A549 treated with CORT108297 at 1 μM for 4 hours (cell line): ENCODE measurements around the gene BIRC5. TPM values are rescaled to one million over a fixed set of nuclear protein-coding genes. Genes with fewer than 3 reads are reported as not detected.

ENCODE experiments used
- total RNA-seq: library from RNA; stranded (reverse); fragments of 200-300 nt; extraction: Qiagen RNA extraction; gene quantifications from 5 replicates; pipeline ENCODE4 v1.2.3, GENCODE V29; 2022

BIRC5 gene
- 100 to 110 TPM (median 107 TPM) in 5 replicates for total RNA-seq

DNA sequence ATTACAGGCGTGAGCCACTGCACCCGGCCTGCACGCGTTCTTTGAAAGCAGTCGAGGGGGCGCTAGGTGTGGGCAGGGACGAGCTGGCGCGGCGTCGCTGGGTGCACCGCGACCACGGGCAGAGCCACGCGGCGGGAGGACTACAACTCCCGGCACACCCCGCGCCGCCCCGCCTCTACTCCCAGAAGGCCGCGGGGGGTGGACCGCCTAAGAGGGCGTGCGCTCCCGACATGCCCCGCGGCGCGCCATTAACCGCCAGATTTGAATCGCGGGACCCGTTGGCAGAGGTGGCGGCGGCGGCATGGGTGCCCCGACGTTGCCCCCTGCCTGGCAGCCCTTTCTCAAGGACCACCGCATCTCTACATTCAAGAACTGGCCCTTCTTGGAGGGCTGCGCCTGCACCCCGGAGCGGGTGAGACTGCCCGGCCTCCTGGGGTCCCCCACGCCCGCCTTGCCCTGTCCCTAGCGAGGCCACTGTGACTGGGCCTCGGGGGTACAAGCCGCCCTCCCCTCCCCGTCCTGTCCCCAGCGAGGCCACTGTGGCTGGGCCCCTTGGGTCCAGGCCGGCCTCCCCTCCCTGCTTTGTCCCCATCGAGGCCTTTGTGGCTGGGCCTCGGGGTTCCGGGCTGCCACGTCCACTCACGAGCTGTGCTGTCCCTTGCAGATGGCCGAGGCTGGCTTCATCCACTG, at the start of gene BIRC5:
TSS of gene BIRC5 (plus strand) at position 238 of the 690 bp plus-strand sequence. CDS start at position 302, 64 bp downstream.

DNA sequence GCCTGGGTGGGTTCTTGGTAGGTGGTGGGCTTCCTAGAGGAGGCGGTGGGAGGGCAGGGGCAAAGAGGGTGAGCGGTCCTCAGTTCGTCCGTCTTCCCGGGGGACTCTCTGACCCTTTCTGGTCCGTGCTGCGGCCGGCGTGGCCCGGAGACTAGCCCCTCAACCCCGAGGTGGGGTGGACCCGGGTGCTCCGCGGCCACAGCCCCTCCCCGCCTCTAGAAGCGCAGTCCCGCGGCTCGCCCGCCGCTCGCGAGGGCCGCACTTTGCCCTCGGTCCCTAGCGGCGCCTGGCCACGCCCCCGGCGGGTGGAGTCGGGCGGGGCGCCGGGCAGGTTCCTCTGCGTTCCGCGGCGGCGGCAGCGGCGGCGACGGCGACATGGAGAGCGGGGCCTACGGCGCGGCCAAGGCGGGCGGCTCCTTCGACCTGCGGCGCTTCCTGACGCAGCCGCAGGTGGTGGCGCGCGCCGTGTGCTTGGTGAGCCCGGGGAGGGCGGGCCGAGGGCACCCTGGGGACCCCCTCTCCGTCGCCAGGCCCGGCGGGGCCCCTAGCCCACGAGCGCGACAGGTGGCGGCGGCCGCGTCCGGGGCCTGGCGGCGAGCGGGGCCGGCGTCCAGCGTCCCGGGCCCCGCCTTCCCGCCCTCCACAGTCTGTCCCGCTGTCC, 45.7 kb upstream of the BIRC5 start, which contains the start of gene SYNGR2:
TSS of gene SYNGR2 (plus strand) at position 340 of the 661 bp plus-strand sequence. CDS start at position 376, 36 bp downstream.

DNA sequence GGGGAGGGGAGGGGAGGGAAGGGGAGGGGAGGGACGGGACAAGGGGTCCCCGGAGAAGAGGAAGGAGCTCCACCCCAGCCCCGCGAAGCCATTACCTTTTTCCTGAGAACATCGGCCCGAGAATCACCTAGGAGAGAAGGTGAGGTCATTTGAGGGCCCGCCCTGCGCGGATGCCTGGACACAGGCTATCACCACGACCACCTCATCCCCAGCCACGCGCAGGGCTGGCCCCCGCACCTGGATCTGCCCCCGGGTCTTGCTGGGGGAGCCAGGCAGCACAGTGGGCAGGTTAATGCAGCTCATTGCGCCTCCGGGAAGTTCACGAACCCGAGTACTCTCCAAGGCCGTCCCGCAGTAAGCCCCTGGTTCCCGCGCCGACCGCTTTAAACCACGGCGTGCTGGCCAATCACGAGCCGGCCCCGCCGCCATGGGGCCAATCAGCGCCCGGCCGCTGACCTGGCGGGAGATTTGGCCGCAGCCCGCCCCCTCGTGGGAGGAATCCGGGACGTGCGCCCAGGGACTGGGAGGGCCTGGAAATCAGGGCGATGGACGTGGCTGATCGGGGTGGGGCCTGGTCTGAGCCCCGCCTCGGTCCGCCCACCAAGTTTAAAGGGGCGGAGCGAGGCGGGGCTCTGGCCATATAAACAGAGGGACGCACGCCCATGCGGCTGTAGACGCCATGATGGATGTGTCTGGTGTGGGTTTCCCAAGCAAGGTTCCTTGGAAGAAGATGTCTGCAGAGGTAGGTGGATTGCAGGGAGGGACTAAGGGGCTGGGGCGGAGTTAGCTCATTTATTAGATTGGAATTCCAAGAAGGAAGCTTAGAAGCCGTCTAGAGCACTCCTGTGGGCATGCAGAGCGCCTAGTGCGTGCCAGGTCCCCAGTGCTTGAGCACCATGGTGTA, 27.1 kb upstream of the BIRC5 start, which contains the start of the genes AFMID and TK1:
TSS of gene AFMID (plus strand) at position 671 of the 904 bp plus-strand sequence. CDS start at position 680, 9 bp downstream.
TSS of gene TK1 (minus strand) at position 361 of the 904 bp plus-strand sequence. CDS start at position 303, 58 bp downstream.

DNA sequence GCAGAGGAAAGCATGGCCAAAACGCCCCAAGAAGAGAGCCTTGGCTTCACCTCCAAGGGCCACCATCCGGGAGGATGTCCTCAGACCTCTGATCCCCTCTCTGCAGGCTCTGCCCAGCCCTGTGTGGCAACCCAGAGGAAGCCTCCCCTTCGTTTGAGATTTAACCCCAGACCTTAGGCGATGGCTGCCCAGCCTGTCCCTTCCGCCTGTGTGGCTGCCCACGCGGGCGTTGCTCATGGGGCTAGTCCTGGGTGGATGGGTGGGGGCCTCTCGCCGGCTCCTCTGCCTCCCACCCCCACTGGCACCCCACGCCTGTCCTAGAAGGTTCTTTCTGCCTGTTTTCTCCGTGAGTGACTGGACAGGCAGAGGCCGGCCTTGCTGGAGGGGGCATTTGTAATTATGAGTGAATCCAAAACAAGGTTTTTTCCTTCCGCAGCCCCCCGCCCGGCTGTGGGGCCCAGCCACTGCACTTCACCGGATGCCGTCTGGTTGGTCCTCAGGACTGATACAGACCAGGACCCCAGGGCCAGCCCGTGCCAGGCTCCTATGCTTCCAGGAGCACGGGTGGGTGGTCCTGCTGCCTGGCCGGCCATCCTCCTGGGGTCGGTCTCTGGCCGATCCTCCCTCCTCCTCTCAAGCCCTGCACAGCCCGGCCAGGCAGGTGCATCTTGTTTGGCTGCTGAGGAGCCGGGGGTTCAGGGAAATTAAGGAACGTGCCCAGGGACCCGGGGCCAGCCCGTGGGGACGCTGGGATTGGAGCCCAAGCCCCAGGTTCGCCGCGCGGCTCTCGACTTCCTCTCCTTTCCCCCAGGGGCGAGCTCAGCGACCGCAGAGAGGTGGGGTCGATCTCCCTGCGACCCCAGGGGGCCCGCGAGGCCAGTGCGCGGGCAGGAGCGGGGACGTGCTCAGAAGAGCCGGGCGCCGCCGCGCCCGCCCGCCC, 17.2 kb downstream of the BIRC5 start, which contains the start of gene TMEM235:
TSS of gene TMEM235 (plus strand) at position 636 of the 940 bp plus-strand sequence. CDS start 393 bp downstream, outside the sequence.

Other genes starting within 250 kb of the BIRC5 start
- gene TMC6, start 85.5 kb upstream of the BIRC5 start, total RNA-seq = 7.4 to 13.1 TPM (median 12.0 TPM) in 5 replicates
- gene TMC8, start 83.5 kb upstream of the BIRC5 start, total RNA-seq = 0.25 to 0.79 TPM (median 0.34 TPM) in 5 replicates
- gene C17orf99, start 67.9 kb upstream of the BIRC5 start, total RNA-seq = not detected in 5 replicates
- gene SYNGR2, start 45.7 kb upstream of the BIRC5 start, total RNA-seq = 120 to 222 TPM (median 206 TPM) in 5 replicates
- gene TK1, start 27.2 kb upstream of the BIRC5 start, total RNA-seq = 227 to 285 TPM (median 247 TPM) in 5 replicates
- gene AFMID, start 26.9 kb upstream of the BIRC5 start, total RNA-seq = 41.0 to 62.5 TPM (median 41.2 TPM) in 5 replicates
- not detected in 5 replicates for gene TMEM235, start 17.4 kb downstream of the BIRC5 start, total RNA-seq
- 32.7 to 54.0 TPM (median 47.5 TPM) in 5 replicates for gene SOCS3, start 145.8 kb downstream of the BIRC5 start, total RNA-seq
- 21.6 to 31.6 TPM (median 29.0 TPM) in 5 replicates for gene PGS1, start 164.4 kb downstream of the BIRC5 start, total RNA-seq